GM12874 (cell line): ENCODE data around the gene UBA6.

ENCODE experiments used
- CTCF ChIP-seq: IDR thresholded peaks from 2 replicates; pipeline ENCODE4 v1.5.1; 2011; ENCODE audit warnings: low read depth, mild to moderate bottlenecking, control low read depth, low read length, moderate library complexity; ENCODE audit not compliant: insufficient read depth

The UBA6 gene

DNA sequence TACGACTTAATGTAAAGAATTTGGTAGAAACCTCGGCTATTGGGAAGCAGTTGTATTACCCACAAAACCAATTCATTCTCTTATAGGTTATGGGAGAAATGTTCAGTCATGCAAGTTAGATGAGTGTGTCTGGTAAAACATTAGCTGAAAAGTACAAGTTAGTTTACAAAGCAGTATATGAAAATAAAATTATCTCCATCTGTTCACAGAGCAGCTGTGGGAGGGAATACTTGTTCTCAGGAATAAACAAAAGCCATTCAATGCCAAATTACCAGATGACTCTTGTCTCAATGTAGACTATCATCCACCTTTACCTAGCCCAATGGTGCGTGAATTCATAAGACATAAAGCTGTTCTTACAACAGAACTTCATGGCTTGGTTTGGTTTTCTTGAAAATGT, 113.8 kb downstream of the UBA6 start:
- TF ChIP-seq CTCF, result no peak

- no peak for TF ChIP-seq CTCF
These were observed 116.5 kb downstream of the UBA6 start for GRCh38 chr4:67584496-67584895.

GRCh38 chr4:67581913-67582312, 119.0 kb downstream of the UBA6 start:
- no peak for TF ChIP-seq CTCF

GRCh38 chr4:67581208-67581857, 119.6 kb downstream of the UBA6 start:
- TF ChIP-seq CTCF, result no peak

DNA sequence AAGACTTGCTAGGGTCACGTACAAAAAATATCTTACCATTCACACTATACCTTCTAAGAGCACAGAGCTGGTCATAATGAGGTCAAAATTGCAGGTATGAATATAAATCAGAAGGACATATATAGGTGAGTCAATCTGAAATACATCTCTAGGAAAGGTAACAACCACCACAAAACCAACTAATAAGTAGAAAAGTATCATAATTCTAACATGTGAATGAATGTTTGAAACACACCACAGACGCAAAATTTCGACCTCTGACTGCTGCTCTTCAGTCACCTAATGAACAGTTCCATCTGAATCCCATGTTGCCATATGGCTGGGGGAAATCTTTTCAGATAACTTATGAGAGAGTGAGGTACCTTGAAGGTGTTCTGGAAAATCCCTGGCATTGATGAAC, 120.4 kb downstream of the UBA6 start:
- TF ChIP-seq CTCF, result no peak

DNA sequence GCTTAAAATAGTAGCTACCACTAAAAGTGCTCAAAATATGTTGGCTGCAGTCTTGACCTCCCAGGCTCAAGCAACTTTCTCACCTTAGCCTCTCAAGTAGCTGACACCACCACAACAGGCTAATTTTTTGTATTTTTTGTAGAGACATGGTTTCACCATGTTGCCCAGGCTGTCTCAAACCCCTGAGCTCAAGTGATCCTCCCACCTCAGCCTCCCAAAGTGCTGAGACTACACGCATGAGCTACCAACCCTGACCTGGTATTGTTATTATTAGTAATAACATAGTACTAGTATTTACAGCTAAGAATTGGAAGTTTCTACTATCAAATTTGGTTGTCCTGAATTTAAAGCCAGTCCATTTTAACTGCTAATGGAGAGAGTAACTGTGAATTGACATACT, 124.4 kb downstream of the UBA6 start:
- no peak for TF ChIP-seq CTCF

- TF ChIP-seq CTCF, result no peak
These were observed 124.9 kb downstream of the UBA6 start for GRCh38 chr4:67576059-67576466.
